ENCODE measurements around the gene TIMM29.

TIMM29 gene

GRCh38 chr19:10936661-10937084 lies 8.1 kb downstream of the TIMM29 start (continued):
- TF ChIP-seq, protein P1, sequence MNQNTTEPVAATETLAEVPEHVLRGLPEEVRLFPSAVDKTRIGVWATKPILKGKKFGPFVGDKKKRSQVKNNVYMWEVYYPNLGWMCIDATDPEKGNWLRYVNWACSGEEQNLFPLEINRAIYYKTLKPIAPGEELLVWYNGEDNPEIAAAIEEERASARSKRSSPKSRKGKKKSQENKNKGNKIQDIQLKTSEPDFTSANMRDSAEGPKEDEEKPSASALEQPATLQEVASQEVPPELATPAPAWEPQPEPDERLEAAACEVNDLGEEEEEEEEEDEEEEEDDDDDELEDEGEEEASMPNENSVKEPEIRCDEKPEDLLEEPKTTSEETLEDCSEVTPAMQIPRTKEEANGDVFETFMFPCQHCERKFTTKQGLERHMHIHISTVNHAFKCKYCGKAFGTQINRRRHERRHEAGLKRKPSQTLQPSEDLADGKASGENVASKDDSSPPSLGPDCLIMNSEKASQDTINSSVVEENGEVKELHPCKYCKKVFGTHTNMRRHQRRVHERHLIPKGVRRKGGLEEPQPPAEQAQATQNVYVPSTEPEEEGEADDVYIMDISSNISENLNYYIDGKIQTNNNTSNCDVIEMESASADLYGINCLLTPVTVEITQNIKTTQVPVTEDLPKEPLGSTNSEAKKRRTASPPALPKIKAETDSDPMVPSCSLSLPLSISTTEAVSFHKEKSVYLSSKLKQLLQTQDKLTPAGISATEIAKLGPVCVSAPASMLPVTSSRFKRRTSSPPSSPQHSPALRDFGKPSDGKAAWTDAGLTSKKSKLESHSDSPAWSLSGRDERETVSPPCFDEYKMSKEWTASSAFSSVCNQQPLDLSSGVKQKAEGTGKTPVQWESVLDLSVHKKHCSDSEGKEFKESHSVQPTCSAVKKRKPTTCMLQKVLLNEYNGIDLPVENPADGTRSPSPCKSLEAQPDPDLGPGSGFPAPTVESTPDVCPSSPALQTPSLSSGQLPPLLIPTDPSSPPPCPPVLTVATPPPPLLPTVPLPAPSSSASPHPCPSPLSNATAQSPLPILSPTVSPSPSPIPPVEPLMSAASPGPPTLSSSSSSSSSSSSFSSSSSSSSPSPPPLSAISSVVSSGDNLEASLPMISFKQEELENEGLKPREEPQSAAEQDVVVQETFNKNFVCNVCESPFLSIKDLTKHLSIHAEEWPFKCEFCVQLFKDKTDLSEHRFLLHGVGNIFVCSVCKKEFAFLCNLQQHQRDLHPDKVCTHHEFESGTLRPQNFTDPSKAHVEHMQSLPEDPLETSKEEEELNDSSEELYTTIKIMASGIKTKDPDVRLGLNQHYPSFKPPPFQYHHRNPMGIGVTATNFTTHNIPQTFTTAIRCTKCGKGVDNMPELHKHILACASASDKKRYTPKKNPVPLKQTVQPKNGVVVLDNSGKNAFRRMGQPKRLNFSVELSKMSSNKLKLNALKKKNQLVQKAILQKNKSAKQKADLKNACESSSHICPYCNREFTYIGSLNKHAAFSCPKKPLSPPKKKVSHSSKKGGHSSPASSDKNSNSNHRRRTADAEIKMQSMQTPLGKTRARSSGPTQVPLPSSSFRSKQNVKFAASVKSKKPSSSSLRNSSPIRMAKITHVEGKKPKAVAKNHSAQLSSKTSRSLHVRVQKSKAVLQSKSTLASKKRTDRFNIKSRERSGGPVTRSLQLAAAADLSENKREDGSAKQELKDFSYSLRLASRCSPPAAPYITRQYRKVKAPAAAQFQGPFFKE (tag by site-specific recombination; IDR thresholded peaks at IDR 0.05; ENCODE audit: borderline replicate concordance): no peak
- TF ChIP-seq ZFP69B (tag by site-specific recombination; IDR thresholded peaks at IDR 0.05) (0 out of 2 replicates have a peak, but pooled peaks have one; percentile 12), ZNF624 (tag by site-specific recombination; IDR thresholded peaks at IDR 0.05) (no peak), ZNF114 (tag by site-specific recombination; IDR thresholded peaks at IDR 0.05) (no peak), ZNF311 (tag by site-specific recombination; IDR thresholded peaks at IDR 0.05; ENCODE audit: borderline replicate concordance) (no peak), ZNF404 (tag by site-specific recombination; IDR thresholded peaks at IDR 0.05) (no peak), ZBTB21 (tag by site-specific recombination; IDR thresholded peaks at IDR 0.05) (no peak), ZNF354C (tag by site-specific recombination; IDR thresholded peaks at IDR 0.05; ENCODE audit: borderline replicate concordance, low read depth) (no peak), KLF16 (tag by site-specific recombination; IDR thresholded peaks at IDR 0.05) (no peak), GFI1B (tag by site-specific recombination; IDR thresholded peaks at IDR 0.05) (no peak), ZNF26 (tag by site-specific recombination; IDR thresholded peaks at IDR 0.05) (no peak), ZNF169 (tag by site-specific recombination; IDR thresholded peaks at IDR 0.05) (no peak), ZNF223 (tag by site-specific recombination; IDR thresholded peaks at IDR 0.05) (no peak), ZNF174 (tag by site-specific recombination; IDR thresholded peaks at IDR 0.05) (no peak), ZBTB7A (tag by site-specific recombination; IDR thresholded peaks at IDR 0.05; ENCODE audit: low read depth) (no peak), ZNF248 (tag by site-specific recombination; IDR thresholded peaks at IDR 0.05) (no peak), ZNF670 (tag by site-specific recombination; IDR thresholded peaks at IDR 0.05; ENCODE audit: low read depth) (no peak), GLIS2 (tag by site-specific recombination; IDR thresholded peaks at IDR 0.05) (no peak), ZNF701 (tag by site-specific recombination; IDR thresholded peaks at IDR 0.05) (no peak), ZNF660 (tag by site-specific recombination; IDR thresholded peaks at IDR 0.05) (no peak), ZBTB48 (tag by site-specific recombination; IDR thresholded peaks at IDR 0.05) (no peak), SCRT2 (tag by site-specific recombination; IDR thresholded peaks at IDR 0.05) (no peak), ZFP41 (tag by site-specific recombination; IDR thresholded peaks at IDR 0.05; ENCODE audit: borderline replicate concordance) (no peak), ZNF24 (tag by site-specific recombination; IDR thresholded peaks at IDR 0.05) (peak; percentile 38; the same call in 1 of the 2 replicates), ZFP3 (tag by site-specific recombination; IDR thresholded peaks at IDR 0.05; ENCODE audit: low read depth) (no peak)
- TF ChIP-seq, protein P2, sequence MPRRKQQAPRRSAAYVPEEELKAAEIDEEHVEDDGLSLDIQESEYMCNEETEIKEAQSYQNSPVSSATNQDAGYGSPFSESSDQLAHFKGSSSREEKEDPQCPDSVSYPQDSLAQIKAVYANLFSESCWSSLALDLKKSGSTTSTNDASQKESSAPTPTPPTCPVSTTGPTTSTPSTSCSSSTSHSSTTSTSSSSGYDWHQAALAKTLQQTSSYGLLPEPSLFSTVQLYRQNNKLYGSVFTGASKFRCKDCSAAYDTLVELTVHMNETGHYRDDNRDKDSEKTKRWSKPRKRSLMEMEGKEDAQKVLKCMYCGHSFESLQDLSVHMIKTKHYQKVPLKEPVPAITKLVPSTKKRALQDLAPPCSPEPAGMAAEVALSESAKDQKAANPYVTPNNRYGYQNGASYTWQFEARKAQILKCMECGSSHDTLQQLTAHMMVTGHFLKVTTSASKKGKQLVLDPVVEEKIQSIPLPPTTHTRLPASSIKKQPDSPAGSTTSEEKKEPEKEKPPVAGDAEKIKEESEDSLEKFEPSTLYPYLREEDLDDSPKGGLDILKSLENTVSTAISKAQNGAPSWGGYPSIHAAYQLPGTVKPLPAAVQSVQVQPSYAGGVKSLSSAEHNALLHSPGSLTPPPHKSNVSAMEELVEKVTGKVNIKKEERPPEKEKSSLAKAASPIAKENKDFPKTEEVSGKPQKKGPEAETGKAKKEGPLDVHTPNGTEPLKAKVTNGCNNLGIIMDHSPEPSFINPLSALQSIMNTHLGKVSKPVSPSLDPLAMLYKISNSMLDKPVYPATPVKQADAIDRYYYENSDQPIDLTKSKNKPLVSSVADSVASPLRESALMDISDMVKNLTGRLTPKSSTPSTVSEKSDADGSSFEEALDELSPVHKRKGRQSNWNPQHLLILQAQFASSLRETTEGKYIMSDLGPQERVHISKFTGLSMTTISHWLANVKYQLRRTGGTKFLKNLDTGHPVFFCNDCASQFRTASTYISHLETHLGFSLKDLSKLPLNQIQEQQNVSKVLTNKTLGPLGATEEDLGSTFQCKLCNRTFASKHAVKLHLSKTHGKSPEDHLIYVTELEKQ (tag by site-specific recombination; IDR thresholded peaks at IDR 0.05; ENCODE audit: borderline replicate concordance): no peak
- TF ChIP-seq, protein P3, sequence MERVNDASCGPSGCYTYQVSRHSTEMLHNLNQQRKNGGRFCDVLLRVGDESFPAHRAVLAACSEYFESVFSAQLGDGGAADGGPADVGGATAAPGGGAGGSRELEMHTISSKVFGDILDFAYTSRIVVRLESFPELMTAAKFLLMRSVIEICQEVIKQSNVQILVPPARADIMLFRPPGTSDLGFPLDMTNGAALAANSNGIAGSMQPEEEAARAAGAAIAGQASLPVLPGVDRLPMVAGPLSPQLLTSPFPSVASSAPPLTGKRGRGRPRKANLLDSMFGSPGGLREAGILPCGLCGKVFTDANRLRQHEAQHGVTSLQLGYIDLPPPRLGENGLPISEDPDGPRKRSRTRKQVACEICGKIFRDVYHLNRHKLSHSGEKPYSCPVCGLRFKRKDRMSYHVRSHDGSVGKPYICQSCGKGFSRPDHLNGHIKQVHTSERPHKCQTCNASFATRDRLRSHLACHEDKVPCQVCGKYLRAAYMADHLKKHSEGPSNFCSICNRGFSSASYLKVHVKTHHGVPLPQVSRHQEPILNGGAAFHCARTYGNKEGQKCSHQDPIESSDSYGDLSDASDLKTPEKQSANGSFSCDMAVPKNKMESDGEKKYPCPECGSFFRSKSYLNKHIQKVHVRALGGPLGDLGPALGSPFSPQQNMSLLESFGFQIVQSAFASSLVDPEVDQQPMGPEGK (tag by site-specific recombination; IDR thresholded peaks at IDR 0.05): peak; percentile 65

Data from HEK293 (cell line).